ENCODE measurements around the gene SPRR4. TPM values are rescaled to one million over a fixed set of nuclear protein-coding genes. Genes with fewer than 3 reads are reported as not detected.

SPRR4 gene
- total and polyA plus RNA-seq, 2 donors (not counting 3 experiments of a cell fraction or from before 2014, with no cell fraction given) = not detected

DNA sequence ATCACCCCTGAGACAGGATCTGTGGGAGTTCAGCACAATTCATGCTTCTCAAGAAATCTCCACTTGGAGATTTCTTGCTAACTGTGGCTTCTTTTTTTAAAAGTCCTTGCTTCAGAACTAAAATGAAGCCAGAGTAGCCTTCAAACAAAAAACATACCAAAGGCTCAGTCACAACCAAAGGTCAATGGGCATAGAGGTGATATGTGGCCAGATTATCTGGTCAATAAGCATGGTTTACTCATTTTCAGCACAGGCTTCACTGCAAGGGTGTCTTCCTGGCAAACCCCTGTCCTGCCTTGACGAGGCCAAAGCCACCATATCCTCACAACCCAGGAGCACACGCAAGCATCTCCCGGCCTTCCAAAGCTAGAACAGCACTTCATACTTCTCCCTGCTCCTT is 11.2 kb upstream of the SPRR4 start:
- no peaks in the 10 kb centered on the region for H3K4me1 ChIP-seq (ENCODE audit: control insufficient read depth, extremely low read depth, insufficient read depth, low read length)
- H2AFZ ChIP-seq (ENCODE audit: low read depth, low read length) = no peak overlapping the region
- no TSS peak for BruUV-seq (replicated peaks)
- H3K4me2 ChIP-seq (ENCODE audit: insufficient read depth, low read length) = no peak overlapping the region
- POLR2A ChIA-PET = no interaction called here
- FAIRE-seq = no peak
- H3K27ac ChIP-seq (ENCODE audit: insufficient read depth, low read depth, low read length) = no peak overlapping the region
- no peaks in the 10 kb centered on the region for H4K20me1 ChIP-seq (replicated peaks; ENCODE audit: control insufficient read depth, extremely low read depth, insufficient read depth, low read length)
- TF ChIP-seq, protein P1, sequence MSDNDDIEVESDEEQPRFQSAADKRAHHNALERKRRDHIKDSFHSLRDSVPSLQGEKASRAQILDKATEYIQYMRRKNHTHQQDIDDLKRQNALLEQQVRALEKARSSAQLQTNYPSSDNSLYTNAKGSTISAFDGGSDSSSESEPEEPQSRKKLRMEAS (IDR thresholded peaks at IDR 0.05; ENCODE audit: insufficient read depth, insufficient read length) = no peak
- TF ChIP-seq POLR2AphosphoS5 (IDR thresholded peaks at IDR 0.05; ENCODE audit: insufficient read depth, low read depth, low read length) (no peak), GATA2 (IDR thresholded peaks at IDR 0.05; ENCODE audit: insufficient read depth, insufficient read length, low read depth, low read length) (no peak), FOS (IDR thresholded peaks at IDR 0.05; ENCODE audit: borderline replicate concordance, insufficient read depth, low read length) (no peak), POLR2A (IDR thresholded peaks at IDR 0.05; ENCODE audit: low read depth, low read length) (no peak), JUN (IDR thresholded peaks at IDR 0.05; ENCODE audit: borderline replicate concordance, insufficient read depth, insufficient read length, low read depth) (no peak), MYC (IDR thresholded peaks at IDR 0.05; ENCODE audit: low read depth, low read length) (no peak), EZH2 (IDR thresholded peaks at IDR 0.05; ENCODE audit: borderline replicate concordance, low read depth, low read length, severe bottlenecking) (no peak)
- TF ChIP-seq, protein P2, sequence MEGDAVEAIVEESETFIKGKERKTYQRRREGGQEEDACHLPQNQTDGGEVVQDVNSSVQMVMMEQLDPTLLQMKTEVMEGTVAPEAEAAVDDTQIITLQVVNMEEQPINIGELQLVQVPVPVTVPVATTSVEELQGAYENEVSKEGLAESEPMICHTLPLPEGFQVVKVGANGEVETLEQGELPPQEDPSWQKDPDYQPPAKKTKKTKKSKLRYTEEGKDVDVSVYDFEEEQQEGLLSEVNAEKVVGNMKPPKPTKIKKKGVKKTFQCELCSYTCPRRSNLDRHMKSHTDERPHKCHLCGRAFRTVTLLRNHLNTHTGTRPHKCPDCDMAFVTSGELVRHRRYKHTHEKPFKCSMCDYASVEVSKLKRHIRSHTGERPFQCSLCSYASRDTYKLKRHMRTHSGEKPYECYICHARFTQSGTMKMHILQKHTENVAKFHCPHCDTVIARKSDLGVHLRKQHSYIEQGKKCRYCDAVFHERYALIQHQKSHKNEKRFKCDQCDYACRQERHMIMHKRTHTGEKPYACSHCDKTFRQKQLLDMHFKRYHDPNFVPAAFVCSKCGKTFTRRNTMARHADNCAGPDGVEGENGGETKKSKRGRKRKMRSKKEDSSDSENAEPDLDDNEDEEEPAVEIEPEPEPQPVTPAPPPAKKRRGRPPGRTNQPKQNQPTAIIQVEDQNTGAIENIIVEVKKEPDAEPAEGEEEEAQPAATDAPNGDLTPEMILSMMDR (IDR thresholded peaks at IDR 0.05; ENCODE audit: extremely low read depth in 1 of 2, insufficient read depth in 1 of 2, low read depth in 1 of 2, low read length in 2 of 2) = no peak
- no peaks in the 10 kb centered on the region for H3K79me2 ChIP-seq (ENCODE audit: control insufficient read depth, insufficient read depth, low read length)
- H3K9me1 ChIP-seq (replicated peaks; ENCODE audit: control insufficient read depth, extremely low read depth, insufficient read depth, low read length) = no peaks in the 10 kb centered on the region
- dilution Hi-C loops (cut with MboI; ENCODE audit: extremely low pct_ligation_motif_present, low sequenced_read_pairs) = no loop called here
- intact Hi-C loops (cut with micrococcal nuclease) = no loop called here
- H3K9me3 ChIP-seq (replicated peaks; ENCODE audit: control insufficient read depth, insufficient read depth, low read length) = no peaks in the 10 kb centered on the region
- H3K36me3 ChIP-seq (ENCODE audit: control insufficient read depth in 2 of 2, extremely low read depth in 1 of 2, insufficient read depth in 2 of 2, low read length in 2 of 2) = no peaks in the 10 kb centered on the region
- H3K9ac ChIP-seq (replicated peaks; ENCODE audit: extremely low read depth, insufficient read depth, low read length) = no peak overlapping the region
- H3K4me3 ChIP-seq (replicated peaks in 1 of 3; ENCODE audit: insufficient read depth in 1 of 3, low read depth in 1 of 3, low read length in 3 of 3) = no peak overlapping the region
- CTCF ChIA-PET = no interaction called here
- no peaks in the 10 kb centered on the region for H3K27me3 ChIP-seq (ENCODE audit: control insufficient read depth in 2 of 2, insufficient read depth in 2 of 2, low read length in 2 of 2)
- no peak for DNase-seq (ENCODE audit: low read depth, low spot score)
